ENCODE measurements around the gene SCYGR1.
"Not testable (repeated sequence)": the region's sequence is repeated elsewhere in the genome, so short reads cannot be mapped to it uniquely, and the experiment has no call there.

Gene SCYGR1

GRCh38 chr2:227402321-227402720 is 14.6 kb upstream of the SCYGR1 start:
- DNase-seq, result no peak

GRCh38 chr2:227401550-227401949 is 13.8 kb upstream of the SCYGR1 start:
- no peak for DNase-seq

DNA sequence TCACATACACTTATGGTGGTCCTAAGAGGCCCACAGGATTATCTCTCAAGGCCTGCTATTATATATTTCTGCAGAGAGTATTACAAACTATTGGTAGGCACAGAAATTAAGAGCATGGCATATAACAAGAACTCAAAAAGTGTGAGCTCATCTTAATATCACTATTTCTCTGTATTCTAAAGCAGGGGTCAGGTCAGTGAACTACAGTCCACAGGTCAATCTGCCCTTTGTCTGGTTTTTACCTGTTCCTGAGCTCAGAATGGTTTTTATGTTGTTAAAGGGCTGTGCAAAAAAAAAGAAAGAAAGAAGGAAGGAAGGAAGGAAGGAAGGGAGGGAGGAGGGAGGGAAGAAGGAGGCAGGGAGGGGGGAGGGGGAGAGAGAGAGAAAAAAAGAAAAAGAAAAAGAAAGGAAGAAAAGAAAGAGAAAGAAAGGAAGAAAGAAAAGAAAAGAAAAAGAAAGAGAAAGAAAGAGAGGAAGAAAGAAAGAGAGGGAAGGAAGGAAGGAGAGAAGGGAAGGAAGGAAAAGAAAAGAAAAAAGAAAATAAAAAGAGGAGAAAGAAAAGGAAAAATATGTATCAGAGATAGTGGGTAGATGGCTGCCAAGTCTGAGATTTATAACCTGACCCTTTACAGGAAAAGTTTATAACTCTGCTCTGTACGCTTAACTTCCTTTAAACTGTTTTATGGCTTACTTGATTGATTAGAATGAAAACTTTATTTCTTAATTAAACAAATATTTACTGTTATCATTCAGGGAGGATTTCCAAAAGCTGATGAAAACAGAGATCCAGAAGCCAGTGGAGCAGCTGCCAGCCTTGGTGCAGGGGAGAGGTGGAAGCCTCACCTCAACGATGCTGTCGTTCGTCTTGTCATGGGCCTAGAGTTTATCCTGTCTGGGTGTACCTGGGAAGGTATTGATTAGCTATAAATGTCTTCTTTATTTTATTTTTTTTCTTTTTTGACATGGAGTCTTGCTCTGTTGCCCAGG is 11.2 kb upstream of the SCYGR1 start:
- no peak for DNase-seq

DNA sequence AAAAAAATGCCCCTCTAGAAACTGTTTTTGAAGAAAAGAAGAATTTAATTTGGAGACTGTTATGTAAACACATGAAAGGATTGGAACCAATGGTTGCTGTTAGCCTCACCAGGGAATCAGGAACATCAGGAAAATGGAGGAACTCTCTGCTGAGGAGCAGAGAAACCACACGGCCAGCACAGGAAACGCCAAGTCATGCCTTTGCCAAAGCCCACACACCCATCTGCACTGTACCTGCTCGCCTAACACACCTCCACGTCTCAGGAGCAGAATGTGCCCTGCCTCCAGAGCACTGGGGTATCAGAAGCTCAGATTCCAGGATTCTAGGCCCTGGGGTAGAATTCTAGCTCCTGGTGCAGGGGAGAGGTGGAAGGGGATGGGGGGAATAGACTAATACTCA is 9.8 kb upstream of the SCYGR1 start:
- DNase-seq, result no peak

DNA sequence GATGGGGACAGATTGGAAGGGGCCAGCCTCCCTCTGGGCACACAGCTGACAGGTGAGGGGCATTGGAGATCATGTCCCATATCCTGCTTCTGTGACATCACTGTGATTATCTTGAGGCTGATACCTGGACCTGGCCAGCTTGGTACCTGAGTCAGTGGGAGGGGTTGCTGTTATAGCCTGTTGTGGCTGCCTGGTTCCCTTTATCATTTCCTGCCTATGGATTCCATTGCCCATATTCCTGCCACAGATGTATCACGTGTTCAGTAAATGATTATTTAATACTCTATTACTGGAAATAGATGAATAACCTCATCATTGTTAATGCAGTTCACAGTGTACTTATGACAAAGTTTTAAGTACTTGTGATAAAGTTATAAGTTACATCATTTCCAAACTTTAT is 7.8 kb upstream of the SCYGR1 start:
- DNase-seq, result no peak

DNA sequence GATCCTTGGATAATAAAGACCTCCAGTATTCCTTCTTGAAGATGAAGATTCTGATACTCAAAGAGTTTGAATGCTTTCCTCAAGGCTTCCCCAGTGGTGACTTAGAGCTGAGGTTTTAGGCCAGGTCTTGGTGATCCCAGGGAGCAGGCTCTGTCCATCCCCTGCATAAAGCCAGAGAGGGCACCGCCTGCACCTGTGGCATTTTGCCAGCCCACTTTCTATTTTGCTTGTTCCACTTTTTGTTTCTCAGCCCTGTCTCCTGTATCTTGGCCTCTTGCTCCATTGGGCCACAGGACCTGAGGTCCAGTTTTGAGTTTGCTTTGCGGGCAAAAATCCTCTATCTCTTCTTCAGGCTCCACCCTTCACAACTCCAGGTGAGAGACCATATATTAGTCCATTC is 6.7 kb upstream of the SCYGR1 start:
- no peak for DNase-seq

GRCh38 chr2:227390468-227391256 is 2.9 kb upstream of the SCYGR1 start:
- DNase-seq, result no peak

GRCh38 chr2:227389661-227390060 is 1.9 kb upstream of the SCYGR1 start:
- DNase-seq, result no peak

- no peak for DNase-seq
Measured at GRCh38 chr2:227389231-227389630, 1.5 kb upstream of the SCYGR1 start.

DNA sequence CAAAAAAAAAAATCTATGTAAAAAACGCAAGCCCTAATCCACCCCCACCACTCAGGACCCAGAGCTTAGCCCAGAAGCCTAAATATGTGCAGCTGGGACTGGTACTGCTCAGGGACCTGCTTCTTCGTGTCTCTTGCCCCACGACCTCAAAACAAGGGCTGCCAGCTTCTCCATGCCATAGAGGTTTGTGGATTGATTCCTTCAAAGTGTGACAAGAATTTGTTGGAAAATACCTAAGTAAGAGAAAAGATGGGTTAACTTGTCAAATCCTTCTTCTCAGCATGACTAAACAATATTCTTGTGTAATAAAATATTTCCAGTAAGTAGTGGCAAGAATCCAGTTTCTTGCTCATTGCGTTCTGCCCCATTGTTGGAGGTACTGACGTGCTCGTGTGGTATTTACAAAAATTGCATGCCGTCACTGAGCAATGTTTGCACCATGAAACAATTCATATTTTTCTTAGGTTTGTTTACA is 825 bp upstream of the SCYGR1 start:
- no peak for DNase-seq

DNA sequence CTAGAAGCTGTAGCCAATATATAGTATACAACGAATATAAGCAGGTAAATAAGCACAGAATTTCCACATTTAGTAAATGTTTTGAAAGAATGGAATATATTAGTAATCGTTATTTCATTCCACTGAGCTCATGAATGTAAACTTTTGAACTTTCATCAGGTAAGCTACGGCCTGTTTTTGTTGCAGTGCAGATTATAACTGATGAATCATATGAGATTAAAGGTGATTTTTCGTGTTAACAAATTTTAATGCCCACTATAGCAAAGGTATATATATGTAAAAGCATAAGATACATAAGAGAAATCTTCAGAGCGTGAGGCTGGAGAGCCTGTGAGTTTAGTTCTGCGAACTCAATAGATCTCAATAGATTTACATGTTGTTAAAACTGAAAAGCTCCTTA is 1.1 kb downstream of the SCYGR1 start:
- DNase-seq, result no peak

DNA sequence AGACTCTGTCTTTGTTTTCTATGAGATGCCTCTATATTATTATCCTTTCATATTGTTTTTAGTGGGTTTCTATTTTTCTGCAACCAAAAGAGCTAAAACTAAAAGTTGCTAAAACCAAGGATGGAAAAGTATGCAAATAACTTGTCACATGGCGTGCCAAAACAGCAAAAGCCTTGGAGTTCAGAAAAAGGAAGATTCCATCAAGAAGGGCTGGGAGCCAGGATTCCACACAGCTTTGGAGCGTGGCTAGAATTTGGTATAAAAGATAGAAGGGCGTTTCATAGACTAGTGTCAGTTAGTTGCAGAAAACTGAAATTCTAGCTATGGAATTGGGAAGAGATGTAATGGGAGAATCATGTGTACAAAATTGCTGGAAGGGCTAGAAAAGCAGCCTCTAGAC is 4.1 kb downstream of the SCYGR1 start:
- DNase-seq, result no peak

- DNase-seq, result not testable (repeated sequence)
Measured at GRCh38 chr2:227382241-227382835, 5.4 kb downstream of the SCYGR1 start.

DNA sequence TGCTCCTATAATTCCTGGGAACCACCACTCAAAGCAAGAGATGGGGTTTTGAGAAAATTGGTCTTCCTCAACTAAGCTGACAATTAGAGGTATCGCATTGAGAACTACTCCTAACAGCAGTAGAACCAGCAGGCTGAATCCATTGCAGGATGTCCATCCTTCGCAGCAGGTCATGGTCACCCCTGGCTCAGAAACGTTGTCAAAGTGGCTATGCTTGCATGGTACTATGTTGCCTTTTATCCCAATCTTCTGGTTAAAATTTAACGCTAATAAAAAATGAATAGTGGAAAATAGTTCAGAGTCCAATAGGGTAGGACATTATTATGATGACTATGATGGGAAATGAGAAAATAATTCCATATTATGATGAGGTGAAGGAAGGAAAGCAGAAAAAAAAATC is 8.7 kb downstream of the SCYGR1 start, which contains the start of gene TM4SF20:
TM4SF20 (minus strand) TSS at position 212 of the 400 bp plus-strand sequence; CDS start at position 174, 38 bp downstream.
- DNase-seq, result no peak

DNA sequence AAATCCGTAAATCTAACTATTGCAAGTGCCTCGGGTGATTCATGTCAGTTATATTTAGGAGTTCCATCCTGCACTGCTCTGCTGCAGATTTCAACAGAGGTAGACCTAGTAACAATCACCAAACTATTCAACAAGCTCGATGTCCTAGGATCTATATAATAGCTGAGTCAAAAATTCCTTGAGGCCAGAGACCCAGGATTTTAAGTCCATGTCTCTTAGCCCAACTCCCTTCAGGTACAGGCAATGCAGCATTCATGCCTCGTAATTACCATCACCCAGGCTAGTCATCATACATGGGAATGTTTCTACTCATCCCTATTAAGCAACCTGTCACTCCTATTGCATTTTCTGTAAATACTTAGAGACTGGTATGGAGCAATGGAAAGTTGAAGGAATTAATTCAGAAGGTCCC is 9.4 kb downstream of the SCYGR1 start:
- DNase-seq, result no peak

DNA sequence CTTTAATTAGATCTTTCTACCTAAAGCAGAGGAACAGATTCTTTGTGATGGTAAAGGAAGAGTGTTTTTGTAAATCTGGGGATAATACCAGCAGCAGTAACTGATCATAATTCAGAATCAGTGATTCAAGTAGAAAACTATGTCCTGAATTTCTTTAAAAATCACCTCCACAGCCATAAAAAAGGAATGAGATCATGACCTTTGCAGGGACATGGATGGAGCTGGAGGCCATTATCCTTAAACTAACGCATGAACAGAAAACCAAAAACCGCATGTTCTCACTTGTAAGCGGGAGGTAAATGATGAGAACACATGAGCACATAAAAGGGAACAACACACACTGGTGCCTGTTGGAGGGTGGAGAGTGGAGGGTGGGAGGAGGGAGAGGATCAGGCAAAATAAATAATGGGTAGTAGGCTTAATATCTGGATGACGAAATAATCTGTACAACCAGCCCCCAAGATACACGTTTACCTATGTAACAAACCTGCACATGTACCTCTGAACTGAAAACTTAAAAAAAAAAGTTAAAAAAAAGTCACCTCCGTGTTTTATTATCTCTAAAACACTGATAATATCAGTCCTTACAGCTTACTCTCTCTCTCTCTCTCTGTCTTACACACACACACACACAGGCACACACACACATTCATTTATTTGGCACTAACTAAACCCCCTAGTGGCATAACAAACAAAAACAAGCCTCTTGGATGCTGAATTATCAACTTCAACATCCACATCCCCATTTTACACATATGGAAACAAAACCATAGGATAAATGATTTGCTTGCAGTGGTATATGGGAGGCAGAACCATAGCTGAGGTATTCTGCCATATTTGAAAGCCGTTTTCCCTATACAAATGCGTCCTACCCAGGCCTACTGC is 10.0 kb downstream of the SCYGR1 start:
- peak; percentile 6 for DNase-seq

GRCh38 chr2:227376656-227377396 is 10.9 kb downstream of the SCYGR1 start:
- DNase-seq, result no peak

DNA sequence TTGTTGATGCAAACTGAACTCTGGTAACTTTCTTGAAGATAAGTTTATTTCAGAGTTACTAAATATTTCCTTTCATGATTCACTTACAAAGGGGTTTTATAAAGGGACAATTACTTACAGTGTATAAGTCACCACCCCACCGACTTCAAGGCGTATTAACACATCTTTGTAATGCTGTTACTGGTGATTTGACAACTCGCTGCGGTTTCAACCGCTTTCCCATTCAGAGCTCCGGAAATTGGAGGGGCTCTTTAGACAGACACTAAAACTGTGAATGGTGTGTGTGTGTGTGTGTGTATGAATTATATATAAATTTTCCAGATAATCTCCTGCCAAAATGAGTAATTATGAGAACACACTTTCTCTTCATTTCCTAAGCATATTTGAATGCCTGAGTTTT is 13.6 kb downstream of the SCYGR1 start:
- no peak for DNase-seq

DNA sequence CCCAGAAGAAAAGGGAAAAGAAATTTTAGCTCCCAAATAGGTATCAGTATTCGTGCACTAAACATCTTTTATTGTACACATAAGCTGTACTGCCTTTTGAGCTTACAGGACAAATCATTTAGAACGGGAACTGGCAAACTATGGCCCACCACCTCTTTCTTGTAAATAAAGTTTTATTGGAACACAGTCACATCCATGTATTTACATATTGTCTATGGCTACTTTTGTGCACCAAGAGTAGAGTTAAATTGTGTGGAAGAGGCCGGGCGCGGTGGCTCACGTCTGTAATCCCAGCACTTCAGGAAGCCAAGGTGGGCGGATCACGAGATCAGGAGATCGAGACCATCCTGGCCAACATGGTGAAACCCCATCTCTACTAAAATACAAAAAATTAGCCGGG is 14.4 kb downstream of the SCYGR1 start:
- no peak for DNase-seq

GRCh38 chr2:227370791-227371312 is 16.9 kb downstream of the SCYGR1 start:
- DNase-seq, result no peak

- no peak for DNase-seq
Measured at GRCh38 chr2:227370092-227370491, 17.7 kb downstream of the SCYGR1 start.

All from NCI-H2171 treated with DMSO at 0.1 percent for 48 hours (cell line).